Measurements from ENCODE around the gene PHYHIPL.

PHYHIPL gene

GRCh38 chr10:59258890-59259289 is 82.4 kb downstream of the PHYHIPL start:
- DNase-seq = no peak

DNA sequence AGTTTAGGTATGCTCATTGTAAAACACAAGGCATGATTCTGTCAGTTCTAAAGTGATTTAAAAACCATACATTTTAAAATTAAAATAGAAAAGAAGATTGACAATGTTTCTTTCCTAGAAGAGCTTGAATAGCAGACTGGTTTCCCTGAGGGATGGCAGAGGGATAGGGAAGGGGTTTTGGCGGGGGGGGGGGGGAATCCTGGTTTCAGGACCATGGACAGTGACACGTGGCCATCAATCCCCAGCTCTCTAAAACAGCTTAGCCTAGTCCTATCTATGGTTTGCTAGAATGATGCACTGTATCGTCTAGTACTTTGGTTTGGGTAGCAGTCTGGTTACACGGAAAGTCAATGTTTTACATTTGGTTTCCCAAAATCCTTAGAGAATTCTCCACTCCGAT is 88.7 kb downstream of the PHYHIPL start:
- no peak for DNase-seq

DNA sequence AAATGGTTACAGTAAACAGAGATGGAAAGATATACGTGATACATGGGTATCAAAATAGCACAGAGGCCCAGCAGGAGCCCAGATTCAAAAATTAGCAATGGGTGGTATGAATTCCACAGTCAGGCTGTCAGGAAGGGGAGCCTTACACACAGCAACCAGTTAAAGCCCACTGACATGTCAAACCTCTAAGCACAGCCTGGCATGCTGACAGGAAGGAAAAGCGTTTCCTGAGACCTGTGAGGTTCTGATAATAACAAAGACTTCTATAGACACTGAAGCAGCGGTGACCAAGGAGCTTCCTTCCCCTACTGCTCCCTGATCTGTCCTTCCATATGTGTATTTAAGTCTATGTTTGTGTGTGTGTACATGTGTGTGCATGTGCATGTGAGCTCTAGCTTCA is 89.9 kb downstream of the PHYHIPL start:
- DNase-seq = no peak

DNA sequence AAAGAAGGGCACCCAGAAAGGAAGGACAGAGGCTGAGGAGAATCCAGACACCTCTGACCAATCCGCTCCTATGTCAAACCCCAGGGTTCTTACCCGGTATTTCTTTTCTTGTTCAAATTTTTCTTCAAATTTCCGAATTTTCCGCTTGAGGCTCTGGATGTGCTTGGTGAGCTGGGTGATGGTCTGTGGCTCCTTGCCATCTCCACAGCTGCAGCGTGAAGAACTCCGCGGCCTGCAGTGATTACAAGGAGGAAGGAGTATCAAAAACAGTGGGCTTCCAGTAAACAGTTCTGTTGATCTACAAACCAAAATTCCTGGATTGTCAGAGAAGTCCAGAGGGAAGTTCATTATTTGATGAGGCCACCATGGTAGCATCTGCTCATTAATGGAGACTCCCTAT is 92.0 kb downstream of the PHYHIPL start:
- DNase-seq = no peak

DNA sequence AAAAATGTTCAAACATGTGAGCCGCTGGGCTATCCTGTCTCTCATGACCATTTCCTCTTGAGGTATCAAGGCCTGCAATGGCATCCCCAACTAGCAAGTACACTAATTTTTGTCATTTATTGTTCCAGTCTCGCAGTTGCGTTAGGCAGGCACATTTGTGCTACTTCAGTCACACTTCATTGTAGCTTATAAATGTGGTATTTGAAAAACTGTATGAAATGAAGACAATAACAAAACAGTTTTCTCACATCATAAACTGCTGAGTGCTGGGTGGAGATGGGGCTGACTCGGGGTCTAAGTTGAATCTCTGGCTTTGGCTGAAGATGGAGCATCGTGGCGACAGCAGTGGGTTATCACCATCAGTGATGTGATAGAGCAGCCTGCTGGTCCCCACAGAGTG is 93.2 kb downstream of the PHYHIPL start:
- DNase-seq = no peak

- no peak for DNase-seq
Measured at GRCh38 chr10:59270492-59270891, 94.0 kb downstream of the PHYHIPL start.

GRCh38 chr10:59271160-59271559 is 94.7 kb downstream of the PHYHIPL start:
- no peak for DNase-seq

DNA sequence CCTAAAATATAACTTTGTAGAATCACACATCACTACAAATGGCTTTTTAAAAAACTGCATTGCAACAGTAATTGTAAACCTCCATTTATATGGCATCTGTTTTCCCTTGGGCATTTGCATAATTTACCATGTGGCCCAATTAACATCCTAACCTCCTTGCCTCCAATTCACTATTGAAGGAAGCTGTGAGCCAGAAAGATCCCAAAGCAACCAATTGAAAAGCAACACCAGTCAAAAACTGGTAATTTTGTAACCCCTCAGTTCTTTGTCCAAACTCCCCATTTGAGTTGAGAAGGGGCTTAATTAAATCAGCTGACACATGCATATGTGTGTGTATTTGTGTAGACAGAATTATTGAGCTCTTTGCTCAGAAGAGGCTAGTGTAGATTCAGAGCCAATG is 95.6 kb downstream of the PHYHIPL start:
- no peak for DNase-seq

DNA sequence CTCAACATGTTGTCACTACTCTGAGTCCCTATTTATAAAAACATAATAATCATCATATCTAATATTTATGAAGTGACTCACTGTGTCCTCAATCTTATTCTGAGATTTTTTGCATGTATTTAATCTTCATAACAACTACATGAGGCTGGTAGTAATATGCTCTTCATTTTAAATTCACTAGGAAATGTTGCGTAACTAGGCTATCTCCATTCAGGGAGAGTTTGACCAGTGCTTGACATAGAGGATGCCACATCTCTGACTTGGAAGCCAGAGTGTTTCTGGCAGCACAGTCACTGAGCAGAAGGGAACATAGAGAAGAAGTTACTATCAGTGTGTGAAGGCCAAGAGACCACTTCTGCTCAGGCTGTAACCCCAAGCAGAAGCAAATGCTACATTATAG is 97.0 kb downstream of the PHYHIPL start:
- no peak for DNase-seq

DNA sequence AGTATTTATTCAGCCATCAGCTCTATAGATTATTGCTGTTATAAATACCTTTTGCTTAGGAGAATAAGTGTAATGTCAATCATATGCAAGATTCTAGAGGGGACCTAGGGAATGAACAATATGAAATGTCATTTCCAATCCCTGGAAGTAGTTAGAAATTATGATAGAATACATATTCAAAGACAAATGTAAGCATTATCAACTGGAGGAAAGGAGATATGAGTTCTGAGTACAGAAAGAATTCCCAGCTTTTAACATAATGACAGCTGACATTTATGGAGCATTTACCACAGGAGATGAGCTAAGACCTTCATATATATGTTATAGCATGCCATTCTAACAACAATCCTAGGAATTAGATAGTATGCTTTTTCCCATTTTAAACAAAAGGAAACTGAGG is 99.7 kb downstream of the PHYHIPL start:
- DNase-seq = no peak

- DNase-seq = no peak
Measured at GRCh38 chr10:59276919-59277318, 100.5 kb downstream of the PHYHIPL start.

- no peak for DNase-seq
Measured at GRCh38 chr10:59279476-59279875, 103.0 kb downstream of the PHYHIPL start.

DNA sequence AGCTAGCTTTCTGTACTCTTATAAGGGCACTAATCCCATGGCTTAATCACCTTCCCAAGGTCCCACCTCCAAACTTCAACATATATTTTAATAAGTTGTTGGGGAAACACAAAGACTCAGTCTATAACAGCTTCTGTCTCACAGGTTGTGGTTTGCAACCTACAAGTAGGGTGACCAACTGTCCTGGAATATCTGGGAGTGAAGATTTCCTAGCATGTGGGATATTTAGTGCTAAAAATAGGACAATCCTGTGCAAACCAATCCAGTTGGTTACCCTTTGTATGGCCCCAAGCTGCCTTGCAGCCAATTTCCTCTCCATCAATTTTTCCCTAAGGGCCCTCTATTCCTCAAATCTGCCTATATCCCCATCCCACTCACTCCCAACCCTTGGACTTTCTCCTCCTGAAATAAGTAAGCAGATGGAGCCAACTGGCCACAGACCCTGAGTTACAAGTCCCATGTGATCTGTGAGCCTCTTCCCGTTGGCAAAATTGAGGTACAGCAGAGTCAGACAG is 103.6 kb downstream of the PHYHIPL start:
- DNase-seq = no peak

GRCh38 chr10:59281861-59282260 is 105.4 kb downstream of the PHYHIPL start:
- DNase-seq = no peak

GRCh38 chr10:59283456-59284091 is 107.1 kb downstream of the PHYHIPL start:
- DNase-seq = no peak

DNA sequence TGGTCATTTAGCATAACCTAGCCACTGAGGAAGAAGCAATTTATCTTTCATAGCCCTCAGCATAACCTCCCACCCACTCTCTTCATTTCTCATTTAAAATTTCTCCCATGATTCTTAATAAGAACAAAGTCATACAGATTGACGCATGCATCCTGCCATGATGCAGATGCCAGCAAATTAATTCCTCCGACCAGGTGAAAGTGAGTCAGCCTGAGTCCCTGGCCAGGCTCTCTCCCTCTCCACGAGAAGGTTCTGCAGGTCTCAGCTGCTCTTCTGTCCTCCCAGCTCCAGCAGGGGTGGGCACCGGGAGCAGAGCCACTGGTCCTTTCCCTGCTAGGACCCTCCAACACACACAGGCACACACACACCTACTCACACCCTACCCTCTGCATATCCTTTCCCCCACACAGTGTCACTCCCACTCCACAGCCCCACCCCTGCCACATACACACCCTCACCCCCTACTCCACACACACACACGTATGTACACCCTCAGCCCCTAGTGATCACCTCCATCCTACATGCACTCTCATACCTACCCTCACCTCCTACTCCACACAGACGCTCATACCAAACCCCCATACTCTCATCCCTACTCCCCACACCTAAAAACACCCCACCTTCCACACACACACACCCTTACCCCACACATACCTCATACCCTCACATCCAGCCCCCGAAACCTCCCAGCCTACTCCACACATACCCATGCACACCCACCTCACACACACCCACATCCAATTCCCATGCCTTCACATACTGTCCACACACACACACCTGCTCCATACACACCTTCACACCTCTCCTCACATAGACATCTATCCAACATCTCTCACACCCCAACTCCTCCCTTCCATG is 107.9 kb downstream of the PHYHIPL start:
- no peak for DNase-seq

GRCh38 chr10:59285073-59285472 is 108.6 kb downstream of the PHYHIPL start:
- DNase-seq = no peak

GRCh38 chr10:59285848-59286247 is 109.4 kb downstream of the PHYHIPL start:
- no peak for DNase-seq

DNA sequence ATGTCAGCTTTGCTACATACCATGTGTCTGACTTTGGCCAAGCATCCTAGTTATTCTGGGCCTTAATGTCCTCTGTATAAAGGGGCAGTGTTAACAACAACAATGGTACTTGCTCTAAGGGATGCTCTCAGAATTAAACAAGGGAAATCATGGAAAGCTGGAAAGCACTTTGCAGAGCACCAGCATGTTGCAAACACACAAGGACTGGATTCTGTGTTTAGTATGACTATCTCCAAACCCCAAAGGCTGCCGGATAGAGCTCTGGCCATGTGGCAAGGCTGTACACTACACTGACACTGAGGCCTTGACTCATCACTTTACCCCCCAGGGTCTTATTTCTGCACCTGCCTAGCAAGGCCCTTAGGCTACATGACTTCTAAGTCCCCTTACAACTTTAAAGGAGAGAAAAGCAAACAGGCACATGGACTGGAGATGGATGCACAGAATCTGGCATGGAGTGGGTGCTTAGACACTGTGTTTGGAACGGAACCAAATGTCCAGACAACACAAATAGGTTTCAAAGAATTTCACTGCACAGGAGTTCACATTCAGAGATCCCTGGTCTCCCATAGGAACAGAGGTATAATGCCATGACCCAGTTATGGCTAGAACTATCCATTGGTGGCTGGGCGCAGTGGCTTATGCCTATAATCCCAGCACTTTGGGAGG is 111.3 kb downstream of the PHYHIPL start:
- DNase-seq = no peak

DNA sequence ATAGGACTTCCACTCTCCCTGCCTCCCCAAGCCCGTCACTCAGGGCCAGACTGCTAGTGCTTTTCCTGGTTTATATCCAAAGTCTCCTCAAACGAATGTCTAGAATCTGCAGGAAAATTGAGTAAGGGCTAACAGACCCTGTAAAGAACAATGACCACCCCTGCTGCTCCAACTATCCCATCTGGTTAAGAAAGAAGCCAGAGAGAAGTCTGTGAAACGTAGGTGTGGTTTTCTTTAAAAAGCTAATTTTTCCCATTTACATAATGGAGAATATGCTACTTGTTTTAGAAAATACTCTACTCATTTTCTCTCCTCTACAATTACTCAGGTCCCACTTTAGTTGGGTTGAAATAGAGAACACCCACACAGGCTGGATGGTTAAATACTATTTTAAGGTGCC is 113.4 kb downstream of the PHYHIPL start:
- DNase-seq = no peak

GRCh38 chr10:59290448-59290847 is 114.0 kb downstream of the PHYHIPL start:
- no peak for DNase-seq
